Suppressor macrophage treated with lipopolysaccharide for 1 hour (primary cell): Measurements from ENCODE around the gene OST4.

Experiments
- DNase-seq, 3 donors: peaks; one replicate each; pipeline ENCODE4 v3.0.0-alpha.2; 2020 to 2022

OST4 gene

DNA sequence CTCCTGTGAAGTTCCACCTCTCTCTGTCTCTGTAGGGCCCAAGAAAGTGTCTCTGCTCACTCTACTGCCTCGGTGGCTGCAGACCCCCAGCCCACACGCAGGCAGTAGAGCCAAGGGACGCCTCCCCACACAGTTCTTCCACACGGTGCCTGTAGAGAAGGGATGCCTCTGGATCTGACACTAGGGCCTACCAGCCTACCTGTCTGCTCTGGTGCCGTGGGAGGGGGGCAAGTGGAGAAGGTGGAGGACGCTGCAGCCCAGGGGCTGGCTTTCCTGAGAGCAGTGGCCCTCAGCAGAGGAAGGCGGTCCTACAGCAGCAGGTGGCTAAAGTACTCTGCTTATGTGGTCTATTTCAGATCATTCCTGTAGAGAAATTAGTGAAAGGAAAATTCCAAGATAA, 47.7 kb downstream of the OST4 start:
- no peak for DNase-seq

DNA sequence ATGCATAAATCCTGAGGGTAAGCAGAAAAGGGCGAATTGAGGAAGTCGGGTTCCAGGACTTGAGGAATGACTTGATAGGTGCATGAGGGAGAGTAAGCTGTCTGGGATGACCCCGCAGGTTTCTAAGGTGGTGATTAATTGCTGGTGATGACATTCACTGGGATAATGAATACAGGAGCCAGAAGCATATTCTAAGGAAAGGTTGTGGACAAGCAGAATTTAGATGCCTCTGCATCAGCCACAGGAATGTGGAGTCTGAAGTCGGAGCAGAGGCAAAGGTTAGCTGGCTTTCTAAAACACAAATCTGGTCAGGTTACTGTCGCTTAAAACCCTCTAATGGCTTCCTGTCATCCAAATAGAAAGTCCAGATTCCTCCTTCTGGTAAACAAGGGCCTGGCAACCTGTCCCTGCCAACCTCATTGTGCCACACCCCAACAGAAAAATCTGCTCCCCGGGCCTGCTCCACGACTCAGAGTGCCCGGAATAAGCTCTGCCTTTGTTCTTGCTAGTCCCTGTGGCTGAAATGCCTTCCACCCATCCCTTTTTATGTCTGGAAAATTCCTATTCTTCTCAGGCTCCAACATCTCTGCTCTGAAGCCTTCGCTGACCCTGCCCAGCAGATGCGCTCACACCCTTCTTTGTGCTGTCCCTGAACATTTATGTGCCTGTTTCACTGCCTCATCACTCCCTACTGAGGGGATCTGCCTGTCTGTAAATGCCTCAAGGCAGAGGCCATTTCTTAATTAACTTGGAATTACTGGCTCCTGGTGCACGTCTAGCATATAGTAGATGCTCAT, 50.0 kb downstream of the OST4 start:
- DNase-seq = no peak
